Measurements from ENCODE around the gene PTOV1.

DNA sequence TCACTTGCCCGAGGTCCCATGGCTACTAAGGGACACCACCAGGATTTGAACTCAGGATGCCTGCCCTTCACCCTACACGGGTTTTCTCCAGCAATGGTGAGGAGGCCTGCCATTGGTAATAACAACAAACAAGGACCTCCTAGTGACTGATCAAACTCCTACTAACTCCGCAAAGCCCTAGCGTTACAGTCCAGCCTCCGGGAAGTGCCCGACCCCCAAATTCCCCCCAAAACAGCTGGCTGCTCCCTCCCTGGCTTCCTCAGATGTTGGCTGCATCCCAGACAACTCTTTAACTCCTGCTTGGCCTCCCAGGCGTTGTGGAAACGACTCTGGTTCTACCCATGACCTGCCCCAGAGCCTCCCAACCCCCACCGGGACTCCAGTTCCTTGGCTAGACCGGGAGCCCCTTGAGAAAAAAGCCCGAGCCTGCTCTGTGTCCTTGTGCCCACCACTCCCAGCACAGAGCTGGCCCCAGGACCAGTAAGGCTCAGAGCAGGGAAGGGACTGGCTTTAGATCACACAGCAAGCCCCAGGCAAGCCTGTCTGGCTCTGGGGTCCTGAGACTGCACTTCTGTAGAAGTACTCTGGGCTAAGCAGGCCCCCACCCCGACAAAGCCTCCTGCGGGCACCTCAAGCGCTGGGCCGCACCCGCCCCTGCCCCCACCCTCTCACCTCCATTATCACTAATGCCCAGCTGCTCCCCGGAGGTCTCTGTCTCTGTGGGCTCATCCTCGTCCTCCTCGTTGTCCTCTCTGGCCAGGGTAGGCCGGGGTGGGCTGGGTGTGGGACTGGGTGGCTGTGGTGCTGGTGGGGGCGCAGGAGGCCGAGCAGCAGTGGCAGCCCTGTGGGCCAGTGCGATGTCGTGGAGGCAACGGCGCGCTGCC is 21.5 kb downstream of the PTOV1 start:
- TF ChIP-seq CTCF (IDR thresholded peaks at IDR 0.05; ENCODE audit: insufficient read depth, low read length, poor library complexity, severe bottlenecking) (no peak), EZH2phosphoT487 (conservative IDR thresholded peaks at IDR 0.05; ENCODE audit: low read length) (no peak)

All from SU-DHL-6 (cell line).